ENCODE results near the gene TMEM31.
A peak's percentile ranks its signal among the peaks of the same experiment; 100 is the strongest.
"Not testable (repeated sequence)": the region's sequence is repeated elsewhere in the genome, so short reads cannot be mapped to it uniquely, and the experiment has no call there.

TMEM31 gene

DNA sequence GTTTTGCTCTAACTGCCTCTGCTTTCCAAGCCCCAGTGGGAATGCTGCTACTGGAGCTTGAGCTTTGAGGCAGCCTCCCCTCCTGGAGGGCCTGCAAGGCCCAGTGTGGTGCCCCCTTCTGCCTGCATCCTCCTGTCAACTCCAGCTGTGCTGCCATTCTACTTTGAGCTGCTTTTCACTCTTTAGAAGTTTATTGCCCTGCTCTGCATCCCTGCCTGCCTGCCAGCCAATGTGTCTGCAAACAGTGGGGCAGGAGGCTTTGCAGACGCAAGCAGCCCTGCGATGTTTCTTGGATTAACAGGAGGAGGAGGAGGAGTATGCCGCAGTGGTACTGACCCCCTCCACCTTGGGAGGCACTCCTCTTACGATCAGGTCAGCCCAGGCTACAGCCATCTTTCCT lies 16.4 kb downstream of the TMEM31 start:
- no peak for DNase-seq

DNA sequence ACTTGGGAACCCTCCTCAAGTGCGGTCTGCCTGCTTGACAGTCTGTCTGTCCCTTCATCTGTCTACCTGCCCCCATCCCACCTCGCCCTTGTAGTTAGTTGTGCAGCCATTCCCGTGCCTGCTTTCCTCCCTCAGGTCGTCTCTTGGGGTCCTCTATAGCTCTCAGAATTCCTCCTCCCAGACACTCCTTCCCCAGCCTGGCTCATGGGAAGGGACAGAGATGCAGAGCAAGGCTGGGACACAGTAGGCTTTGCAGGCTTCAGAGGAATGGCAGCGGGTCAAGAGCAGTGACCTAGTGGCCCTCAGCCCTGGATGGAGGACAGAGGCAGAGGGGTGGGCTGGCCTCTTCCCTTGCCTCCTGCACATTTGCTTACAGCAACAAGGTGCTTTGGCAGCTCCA lies 18.3 kb downstream of the TMEM31 start:
- DNase-seq: no peak

DNA sequence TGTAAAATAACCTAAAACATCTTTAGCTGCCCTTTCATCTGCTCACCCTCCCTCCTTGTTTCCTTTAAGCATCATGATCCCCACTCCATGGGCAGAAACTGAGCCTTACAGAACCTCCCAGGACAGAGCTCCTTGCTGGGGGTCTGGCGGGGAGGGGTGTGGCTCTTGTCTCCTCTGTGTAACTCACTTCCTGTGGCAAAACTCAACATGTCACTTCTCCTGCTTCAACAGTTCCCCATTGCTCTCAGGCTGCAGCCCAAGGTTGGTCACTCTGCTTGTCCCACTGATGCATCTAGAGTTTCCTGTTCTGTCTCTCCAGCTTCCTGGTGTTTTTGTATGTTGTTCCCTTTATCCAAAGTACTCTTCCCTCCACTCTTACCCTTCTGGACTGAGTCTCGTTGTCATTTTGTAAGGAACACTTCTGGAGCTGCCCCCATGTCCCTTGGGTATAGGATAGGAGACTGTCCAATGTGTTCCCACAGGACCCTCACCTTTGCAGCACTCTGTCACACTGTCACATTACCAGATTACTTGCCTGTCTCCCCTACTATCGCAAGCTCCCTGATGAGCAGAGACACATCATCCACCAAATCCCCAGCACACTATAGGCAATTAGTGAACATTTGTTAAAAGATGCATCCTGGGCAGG lies 19.6 kb downstream of the TMEM31 start:
- DNase-seq: peak; percentile 61

DNA sequence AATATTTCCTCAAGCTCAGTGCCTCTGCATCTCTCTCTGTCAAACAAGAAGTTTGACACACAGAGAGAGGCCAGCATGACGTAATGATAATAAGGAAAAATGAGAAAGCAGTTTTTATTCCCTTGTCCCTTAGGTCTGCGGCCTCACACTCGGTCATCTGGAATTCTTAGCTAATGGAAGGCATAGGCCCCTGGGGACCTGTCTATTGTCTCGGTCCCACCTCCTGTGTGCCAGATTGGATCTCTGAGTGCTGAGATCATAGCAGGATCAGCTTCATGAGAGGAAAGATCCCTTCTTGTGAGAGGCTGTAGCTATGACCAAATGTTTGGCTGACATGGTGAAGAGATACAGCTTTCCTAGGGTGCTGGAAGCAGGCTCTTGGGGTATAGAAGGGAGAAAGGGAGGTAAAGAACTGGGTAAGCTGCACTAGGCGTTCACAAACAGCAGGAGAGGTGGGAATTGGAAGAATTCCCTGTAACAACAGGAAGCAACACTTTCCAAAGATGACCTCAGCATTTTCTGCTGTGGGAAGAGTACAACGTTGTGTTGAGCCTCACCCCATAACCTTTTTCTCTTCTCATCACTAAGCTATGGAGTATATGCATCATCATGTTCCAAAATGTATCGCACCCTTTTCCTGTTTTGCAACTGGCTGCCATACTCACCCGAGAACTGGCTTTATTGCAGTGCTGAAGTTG lies 20.2 kb downstream of the TMEM31 start:
- peak; percentile 83 for DNase-seq

DNA sequence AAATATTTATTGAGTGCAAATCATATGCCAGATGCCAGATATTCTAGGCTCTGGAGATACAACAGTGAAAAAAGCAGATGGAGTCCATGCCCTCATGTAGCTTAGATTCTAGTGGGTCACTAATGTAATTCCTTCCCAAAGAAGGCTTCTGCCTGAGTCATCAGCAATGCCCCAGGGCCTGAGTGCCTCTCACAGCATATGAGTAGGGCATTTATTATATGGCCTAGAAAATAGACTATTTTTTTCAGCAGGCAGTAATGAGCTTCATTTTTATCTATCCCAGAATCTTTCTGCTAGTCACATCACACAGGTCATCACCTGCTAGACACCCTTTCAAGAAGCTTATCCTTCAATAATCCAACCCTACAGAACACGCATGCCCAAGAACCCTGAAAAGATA lies 22.3 kb downstream of the TMEM31 start:
- DNase-seq: peak; percentile 52

DNA sequence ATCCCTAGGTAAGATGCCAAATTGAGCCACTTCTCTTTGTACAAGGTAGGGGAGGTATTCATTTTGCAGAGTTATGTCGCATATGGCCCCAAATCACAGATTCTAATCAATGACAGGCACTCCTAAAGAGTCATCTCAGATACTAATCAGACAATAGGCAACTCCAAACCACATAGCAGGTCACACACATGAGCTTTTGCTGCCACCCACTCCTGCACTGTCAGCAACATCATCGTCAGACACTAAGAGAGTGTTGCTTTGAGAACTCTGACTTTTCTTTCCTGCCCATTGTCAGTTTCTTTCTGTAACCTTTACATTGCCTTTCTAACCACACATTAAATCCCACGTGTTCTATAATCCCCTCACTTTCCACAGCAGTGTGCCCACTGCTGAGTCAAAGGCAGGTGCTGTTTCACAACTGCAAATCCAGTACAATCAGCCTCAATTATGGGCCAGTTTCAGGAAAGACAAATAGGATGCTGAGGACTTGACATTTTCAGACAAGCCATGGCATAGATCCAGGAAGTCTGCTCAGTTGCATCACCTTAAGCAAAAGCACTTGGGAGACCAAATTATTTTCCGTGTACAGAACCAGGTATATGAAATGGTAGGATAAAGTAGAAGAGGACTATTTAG lies 23.5 kb downstream of the TMEM31 start:
- peak; percentile 37 for DNase-seq

DNA sequence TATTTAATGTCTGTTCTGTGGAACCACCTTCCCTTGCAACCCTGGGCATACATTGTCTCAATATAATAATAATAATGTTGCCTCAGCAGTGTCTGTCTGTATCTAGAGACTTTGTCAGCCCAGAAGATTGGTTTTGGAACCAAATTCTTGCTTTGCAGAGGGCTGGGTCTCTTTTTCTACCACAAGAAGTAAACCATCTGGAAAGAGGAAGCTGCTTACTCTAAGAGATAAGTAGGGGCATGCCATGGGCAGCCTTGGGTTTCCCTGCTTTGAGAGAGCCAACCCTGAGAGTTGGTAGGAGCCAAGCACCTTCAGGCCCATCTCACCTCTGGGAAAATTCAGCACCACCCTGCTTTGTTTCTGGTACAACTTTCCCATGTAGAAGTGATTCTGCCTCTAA lies 27.0 kb downstream of the TMEM31 start:
- DNase-seq: no peak

DNA sequence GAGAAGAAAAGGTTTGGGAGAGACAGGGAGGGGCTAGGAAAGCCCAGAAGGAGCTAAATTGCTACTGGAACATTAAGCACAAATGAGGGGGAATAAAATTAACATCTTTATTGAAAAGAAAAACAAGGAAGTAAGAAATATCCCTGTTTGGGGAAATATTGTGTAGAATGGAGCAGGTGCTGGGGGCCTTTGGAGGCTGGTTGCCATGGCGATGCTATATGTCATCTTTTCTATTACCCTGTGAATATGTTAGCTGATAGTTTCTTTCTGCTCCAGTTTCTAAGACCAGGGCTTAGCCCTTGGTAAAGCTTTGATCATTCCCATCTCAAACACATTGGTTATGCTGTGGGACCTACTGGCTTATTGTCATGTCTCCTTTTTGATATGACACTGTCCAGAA lies 28.7 kb downstream of the TMEM31 start:
- DNase-seq: no peak

DNA sequence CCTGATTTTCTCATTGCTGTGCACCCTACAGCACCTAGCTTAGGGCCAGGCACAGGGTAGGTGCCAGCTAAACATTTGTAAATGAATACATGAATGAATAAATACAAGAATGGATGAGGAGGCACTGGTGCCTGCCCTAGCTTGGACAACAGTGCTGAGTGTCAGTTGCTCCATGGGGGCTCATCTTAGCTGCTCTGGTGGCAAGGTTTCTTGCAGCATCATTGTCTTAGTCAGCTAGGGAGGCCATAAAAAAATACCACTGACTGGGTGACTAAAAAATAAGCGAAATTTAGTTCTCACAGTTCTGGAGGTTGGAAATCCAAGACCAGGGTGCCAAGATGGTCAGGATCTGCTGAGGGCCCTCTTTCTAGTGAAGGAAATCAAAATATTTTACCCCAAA lies 31.2 kb downstream of the TMEM31 start:
- DNase-seq: no peak

DNA sequence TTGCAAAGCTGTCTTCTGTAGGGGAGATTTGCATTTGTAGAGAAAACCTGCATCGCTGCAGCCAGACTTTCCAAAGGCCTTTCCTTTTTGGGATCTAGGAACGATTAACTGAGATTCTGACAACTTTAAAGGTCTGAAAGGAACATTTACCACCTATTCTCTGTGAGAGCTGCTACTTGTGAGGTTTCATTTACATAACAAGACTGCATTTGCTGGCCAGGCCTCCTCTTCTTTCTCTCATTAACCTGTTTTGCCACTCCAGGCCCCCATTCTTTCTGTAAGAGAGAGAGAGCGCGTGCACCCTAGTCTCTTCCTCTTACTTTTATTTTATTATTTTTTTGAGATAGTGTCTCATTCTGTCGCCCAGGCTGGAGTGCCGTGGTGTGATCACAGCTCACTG lies 31.6 kb downstream of the TMEM31 start:
- DNase-seq: no peak

DNA sequence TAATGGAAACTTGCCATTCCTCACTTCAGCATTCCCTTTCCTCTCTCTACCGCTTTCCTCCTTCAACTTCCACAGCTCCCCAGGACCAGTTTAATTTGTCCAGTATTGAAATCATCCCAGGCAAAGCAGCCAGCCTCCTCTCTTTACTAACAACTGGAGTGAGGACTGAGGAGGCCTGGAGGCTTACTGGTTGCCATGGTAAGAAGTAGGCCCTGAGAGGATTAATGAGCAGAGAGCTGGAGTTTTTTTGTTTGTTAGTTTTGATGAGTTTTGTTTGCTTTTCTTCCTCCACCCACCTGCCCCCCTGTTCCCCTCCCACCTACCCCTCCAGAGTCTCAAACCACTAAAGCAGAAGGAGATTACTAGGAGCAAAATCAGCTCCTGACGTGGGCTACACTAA lies 36.5 kb downstream of the TMEM31 start:
- peak; percentile 62 for DNase-seq

DNA sequence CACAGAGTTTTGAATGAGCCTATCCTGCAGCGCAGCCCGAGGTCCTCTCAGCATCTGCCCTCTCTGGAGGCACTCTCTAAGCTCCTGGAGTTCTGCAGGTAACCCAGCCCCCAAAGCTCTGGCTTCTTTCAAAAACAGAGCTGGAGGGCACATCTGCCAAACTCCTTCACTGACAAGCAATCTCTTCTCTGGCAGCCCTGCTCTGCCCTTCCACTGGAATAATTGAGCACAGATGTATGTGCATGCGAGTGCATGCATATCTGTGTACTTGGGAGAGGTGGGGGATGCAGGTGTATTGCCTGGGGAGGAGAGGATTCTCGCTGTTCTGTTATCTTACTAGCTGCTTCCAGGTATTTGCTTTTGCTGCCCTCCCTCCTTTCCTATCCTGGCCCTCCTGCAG lies 43.7 kb downstream of the TMEM31 start:
- DNase-seq: no peak

DNA sequence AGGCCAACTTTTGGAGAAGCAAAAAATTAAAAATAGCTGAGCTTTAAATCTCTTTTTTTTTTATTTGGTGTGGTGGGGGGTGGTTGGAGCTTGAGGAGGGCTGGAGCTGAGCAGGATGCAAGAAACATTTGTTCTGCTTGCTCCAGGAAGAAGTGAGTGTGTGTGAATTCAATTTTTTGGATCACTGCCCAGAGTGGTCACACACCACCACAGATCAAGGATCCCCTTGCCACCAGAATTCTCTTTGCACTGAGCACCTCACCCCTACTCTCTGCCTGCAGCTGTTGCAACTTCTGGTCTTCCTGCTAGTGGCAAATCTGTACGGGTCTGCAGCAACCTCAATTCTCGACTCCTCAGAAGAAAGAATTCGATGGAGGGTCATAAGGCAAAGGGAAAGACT lies 46.0 kb downstream of the TMEM31 start:
- DNase-seq: no peak

DNA sequence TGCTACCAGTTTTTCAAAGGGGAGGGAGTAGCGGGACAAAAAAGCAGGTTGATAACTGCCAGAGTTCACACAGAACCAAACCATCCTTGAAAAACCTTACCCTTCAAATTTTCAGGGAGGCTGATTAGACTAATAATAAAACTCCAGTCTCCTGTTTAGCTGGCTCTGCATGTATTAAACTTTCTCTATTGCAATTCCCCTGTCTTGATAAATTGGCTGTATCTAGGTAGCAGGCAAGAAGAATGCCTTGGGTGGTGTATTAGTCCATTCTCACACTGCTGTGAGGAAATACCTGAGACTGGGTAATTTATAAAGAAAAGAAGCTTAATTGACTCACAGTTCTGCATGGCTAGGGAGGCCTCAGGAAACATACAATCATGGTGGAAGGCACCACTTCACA lies 47.8 kb downstream of the TMEM31 start:
- DNase-seq: no peak

DNA sequence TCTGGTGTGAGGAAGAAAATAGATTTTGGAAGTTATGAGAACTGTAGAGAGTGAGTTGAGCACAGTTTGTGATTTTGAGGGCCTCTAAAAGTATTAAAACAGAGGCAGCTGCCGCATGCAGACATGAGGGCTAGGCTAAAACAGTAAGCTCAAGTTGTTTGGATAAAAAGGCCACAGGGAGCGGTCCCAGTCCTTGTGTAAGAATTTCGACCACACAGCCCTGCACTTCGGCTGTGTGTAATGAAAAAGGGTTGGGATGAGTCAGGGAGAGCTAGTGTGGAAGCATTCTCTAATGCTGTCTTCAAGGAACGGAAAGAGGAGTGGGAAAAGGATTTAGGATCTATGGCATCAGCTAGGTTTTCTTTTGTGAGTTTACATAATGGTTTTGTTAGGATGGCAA lies 52.8 kb downstream of the TMEM31 start:
- not testable (repeated sequence) for DNase-seq
